Muscle of back (tissue), 11 donors: ENCODE results near the gene ADAM23. TPM values are rescaled to one million over a fixed set of nuclear protein-coding genes. Genes with fewer than 3 reads are reported as not detected.
A peak's percentile ranks its signal among the peaks of the same experiment; 100 is the strongest.

Experiments
- DNase-seq, 3 donors: peaks; one replicate each; pipeline versions ENCODE4 v3.0.0 to v3.0.0-alpha.2; 2013
- polyA plus RNA-seq, 10 donors: library from polyadenylated mRNA; unstranded; fragments of 120-200 nt; gene quantifications; one replicate each; pipeline ENCODE4 v1.2.1, GENCODE V29; 2013; ENCODE audit not compliant: insufficient read length in 10 of 10

The ADAM23 gene
- polyA plus RNA-seq, 10 donors = 8.5 to 12.2 (median 11.0) TPM

DNA sequence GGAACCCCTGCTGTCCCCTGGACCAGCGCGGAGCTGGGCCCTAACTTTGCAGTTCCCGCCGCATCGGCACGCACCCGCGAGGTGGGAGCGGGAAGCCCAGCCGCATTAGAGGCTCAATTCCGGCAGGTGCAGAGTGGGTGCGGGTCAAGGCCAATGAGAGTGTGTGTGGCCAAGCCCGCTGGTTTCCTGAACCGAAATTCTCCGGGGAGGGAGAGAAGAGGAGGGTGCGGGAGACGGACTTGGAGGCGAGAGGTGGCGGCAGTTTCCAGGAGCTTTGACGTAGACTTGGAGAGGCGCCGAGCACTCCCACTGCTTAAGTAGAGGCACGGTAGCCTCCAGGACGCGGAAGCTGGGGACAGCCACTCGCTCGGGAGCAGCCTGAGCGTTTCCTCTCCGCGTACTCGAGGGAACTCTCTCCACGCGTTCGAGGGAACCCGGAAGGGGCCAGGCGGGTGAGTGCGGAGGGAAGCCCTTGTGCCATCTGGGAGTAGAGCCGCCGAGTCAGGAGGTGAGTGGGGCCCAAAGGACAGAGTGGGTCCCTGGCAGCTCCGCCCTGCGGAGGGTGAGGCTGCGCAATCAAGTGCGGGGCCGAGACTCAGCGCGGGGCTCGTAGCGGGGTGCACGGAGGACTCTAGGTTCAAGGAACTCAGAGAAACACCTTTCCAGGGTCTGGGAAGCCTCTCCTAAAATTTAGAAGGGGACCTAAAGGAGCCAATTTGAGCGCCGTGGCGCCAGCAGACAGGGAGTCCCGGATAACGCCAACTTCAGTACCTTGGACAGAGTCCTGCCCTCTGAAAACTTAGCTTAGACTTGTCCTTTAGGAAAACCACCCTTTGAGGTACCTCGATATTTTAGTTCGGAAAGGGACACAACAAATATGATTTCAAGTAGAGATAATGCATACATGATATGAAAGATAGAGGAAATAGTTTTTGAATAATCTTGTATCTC is 199.0 kb downstream of the ADAM23 start, which contains the start of gene FAM237A:
FAM237A (plus strand) TSS at position 413 of the 951 bp plus-strand sequence. CDS start 1,750 bp downstream, outside the sequence.
- DNase-seq = peak; percentile 47 to 83 (median 79)

DNA sequence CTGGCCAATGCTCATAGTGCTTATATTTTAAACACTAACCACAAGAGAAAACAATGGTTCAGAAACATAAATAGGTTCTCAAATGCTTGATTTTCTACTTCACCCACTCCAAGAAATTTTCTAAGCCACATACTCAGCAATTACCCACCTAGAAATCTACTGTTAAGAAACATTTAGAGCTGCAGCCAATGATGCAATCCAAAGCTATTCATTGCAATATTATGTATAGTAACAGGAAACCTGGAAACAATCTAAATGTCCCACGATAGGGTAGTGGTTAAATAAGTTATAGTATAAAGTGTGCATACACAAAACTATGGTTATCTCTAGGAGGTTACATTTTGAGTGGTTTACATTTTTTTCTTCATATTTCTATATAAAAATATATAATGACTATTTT is 204.7 kb downstream of the ADAM23 start:
- DNase-seq = no peak

GRCh38 chr2:206657087-206657486 is 213.8 kb downstream of the ADAM23 start:
- DNase-seq = no peak

DNA sequence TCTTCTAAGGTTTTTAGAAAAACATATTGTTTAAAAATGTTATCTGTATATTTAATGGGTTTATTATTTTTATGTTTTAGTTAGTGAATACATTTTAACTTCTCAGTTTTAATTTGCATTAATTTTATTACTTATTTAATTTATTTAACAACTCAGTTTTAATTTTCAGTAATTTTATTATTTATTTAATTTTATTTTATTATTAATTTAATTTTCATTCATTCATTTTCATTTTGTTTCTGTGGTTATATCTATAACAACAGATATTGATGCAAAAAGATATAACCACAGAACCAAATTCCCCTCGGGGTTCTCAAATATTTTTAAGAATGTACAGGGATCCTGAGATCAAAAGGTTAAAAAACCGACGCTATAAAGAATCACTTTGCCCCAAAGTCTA is 221.9 kb downstream of the ADAM23 start:
- no peak for DNase-seq

Other genes with a start within 250 kb of the ADAM23 start
- gene ZDBF2, start 168.9 kb upstream of the ADAM23 start, polyA plus RNA-seq = 10 to 100 TPM in 5 of 10 donors, 1 to 10 TPM in 5; 7.2 to 14.4 (median 10.2) TPM
- gene FAM237A, start 199.0 kb downstream of the ADAM23 start, polyA plus RNA-seq = not detected